ENCODE measurements around the gene SLC28A3.
A peak's percentile ranks its signal among the peaks of the same experiment; 100 is the strongest.

The SLC28A3 gene

GRCh38 chr9:84303061-84303460 lies 37.5 kb downstream of the SLC28A3 start:
- TF ChIP-seq CTCF (IDR thresholded peaks at IDR 0.05; ENCODE audit: borderline replicate concordance, insufficient read depth, low read depth, low read length) = no peak
- no peak overlapping the region for H3K4me3 ChIP-seq (ENCODE audit: low read depth, low read length)

- no peak for TF ChIP-seq CTCF (IDR thresholded peaks at IDR 0.05; ENCODE audit: borderline replicate concordance, insufficient read depth, low read depth, low read length)
- H3K4me3 ChIP-seq (ENCODE audit: low read depth, low read length) = no peak overlapping the region
Observed at GRCh38 chr9:84301851-84302250, 38.7 kb downstream of the SLC28A3 start.

- no peak for TF ChIP-seq CTCF (IDR thresholded peaks at IDR 0.05; ENCODE audit: borderline replicate concordance, insufficient read depth, low read depth, low read length)
- no peak overlapping the region for H3K4me3 ChIP-seq (ENCODE audit: low read depth, low read length)
Observed at GRCh38 chr9:84300271-84300670, 40.3 kb downstream of the SLC28A3 start.

- TF ChIP-seq CTCF (IDR thresholded peaks at IDR 0.05; ENCODE audit: borderline replicate concordance, insufficient read depth, low read depth, low read length) = no peak
Observed at GRCh38 chr9:84297162-84297821, 43.3 kb downstream of the SLC28A3 start.

GRCh38 chr9:84296146-84296843 lies 44.3 kb downstream of the SLC28A3 start:
- TF ChIP-seq CTCF (IDR thresholded peaks at IDR 0.05; ENCODE audit: borderline replicate concordance, insufficient read depth, low read depth, low read length) = no peak
- no peak overlapping the region for H3K4me3 ChIP-seq (ENCODE audit: low read depth, low read length)

More at GRCh38 chr9:84297162-84297821, 43.3 kb downstream of the SLC28A3 start:
- H3K4me3 ChIP-seq (ENCODE audit: low read depth, low read length) = no peak overlapping the region

- peak; percentile 67 for TF ChIP-seq CTCF (IDR thresholded peaks at IDR 0.05; ENCODE audit: borderline replicate concordance, insufficient read depth, low read depth, low read length)
- H3K4me3 ChIP-seq (ENCODE audit: low read depth, low read length) = no peak overlapping the region
Observed at GRCh38 chr9:84294241-84294950, 46.2 kb downstream of the SLC28A3 start.
